ENCODE data around the gene KRTAP21-3.
"Not testable (repeated sequence)": the region's sequence is repeated elsewhere in the genome, so short reads cannot be mapped to it uniquely, and the experiment has no call there.

KRTAP21-3 gene, protein sequence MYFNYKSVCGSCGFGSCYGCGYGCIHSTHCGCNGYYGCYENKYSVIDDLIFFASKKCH

DNA sequence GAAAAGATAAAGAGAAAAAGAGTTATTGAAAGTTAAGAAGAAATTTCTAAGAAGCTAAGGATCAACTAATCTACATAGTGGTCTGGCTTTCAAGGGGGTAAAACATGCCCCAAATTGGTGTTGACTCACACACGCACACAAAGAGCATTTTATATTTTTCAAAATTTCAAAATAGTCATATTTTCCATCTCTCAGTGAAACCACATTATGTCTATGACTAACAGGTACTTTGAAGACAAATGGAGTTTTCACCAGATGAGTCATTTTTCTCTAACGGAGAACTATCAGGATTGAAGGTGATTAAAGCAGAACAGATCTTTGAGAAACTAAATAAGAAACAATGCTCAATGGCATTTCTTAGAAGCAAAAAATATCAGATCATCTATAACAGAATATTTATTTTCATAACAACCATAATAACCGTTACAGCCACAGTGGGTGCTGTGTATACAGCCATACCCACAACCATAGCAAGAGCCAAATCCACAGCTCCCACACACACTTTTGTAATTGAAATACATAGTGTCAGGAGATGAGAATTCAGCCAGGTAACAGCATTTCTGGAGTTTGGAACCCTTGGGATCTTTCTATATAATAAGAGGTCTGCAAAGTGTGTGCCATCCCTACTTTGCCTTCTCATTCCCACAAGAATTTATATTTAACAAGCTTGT lies at the start of gene KRTAP21-3:
TSS of gene KRTAP21-3 (minus strand) at position 539 of the 671 bp plus-strand sequence. CDS start at position 521, 18 bp downstream.
- H3K9ac ChIP-seq (ENCODE audit: low read length): no peak within 1 kb of the TSS
- H3K27ac ChIP-seq (ENCODE audit: low read depth, low read length): no peak within 1 kb of the TSS
- H3K36me3 ChIP-seq (ENCODE audit: control insufficient read depth, insufficient read depth, low read length): no peaks in the 10 kb centered on the region
- H3K4me3 ChIP-seq (ENCODE audit: low read length): no peak within 1 kb of the TSS
- no peaks in the 10 kb centered on the region for H3K4me1 ChIP-seq (ENCODE audit: control insufficient read depth, insufficient read depth, low read length)
- no peaks in the 10 kb centered on the region for H3K27me3 ChIP-seq (ENCODE audit: control insufficient read depth, insufficient read depth, low read length)

GRCh38 chr21:30760776-30761175 lies 42.2 kb upstream of the KRTAP21-3 start:
- no peaks in the 10 kb centered on the region for H3K36me3 ChIP-seq (ENCODE audit: control insufficient read depth, insufficient read depth, low read length)
- no peak overlapping the region for H3K9ac ChIP-seq (ENCODE audit: low read length)

GRCh38 chr21:30758306-30758705 lies 39.7 kb upstream of the KRTAP21-3 start:
- no peak overlapping the region for H3K4me3 ChIP-seq (ENCODE audit: low read length)

More at GRCh38 chr21:30760776-30761175, 42.2 kb upstream of the KRTAP21-3 start:
- Histone ChIP-seq H3K27me3 (ENCODE audit: control insufficient read depth, insufficient read depth, low read length) (no peaks in the 10 kb centered on the region), H3K27ac (ENCODE audit: low read depth, low read length) (no peak overlapping the region), H3K4me1 (ENCODE audit: control insufficient read depth, insufficient read depth, low read length) (no peaks in the 10 kb centered on the region), H3K4me3 (ENCODE audit: low read length) (no peak overlapping the region)

DNA sequence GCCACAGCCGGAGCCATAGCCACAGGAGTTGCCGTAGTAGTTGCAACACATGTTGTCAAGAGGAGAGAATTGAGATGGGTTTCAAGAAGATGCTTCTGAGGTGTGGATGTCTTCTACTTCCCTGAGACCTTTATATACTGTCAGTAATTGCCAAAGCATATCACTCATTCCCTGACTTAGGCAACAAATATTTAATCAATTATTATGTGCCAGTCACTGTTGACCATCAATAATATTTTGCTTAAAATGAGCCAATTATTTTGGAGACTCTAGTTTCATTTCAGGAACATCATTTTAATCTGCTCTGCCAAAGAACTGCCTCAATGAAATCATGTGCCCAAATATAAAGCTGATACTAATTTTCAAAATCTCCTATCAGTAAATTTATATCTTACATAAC lies 36.8 kb upstream of the KRTAP21-3 start, which contains the start of gene KRTAP21-1:
TSS of gene KRTAP21-1 (minus strand) at position 101 of the 400 bp plus-strand sequence. CDS start at position 51, 50 bp downstream.
- not testable (repeated sequence) for H3K27ac ChIP-seq (ENCODE audit: low read depth, low read length); H3K4me1 ChIP-seq (ENCODE audit: control insufficient read depth, insufficient read depth, low read length); H3K27me3 ChIP-seq (ENCODE audit: control insufficient read depth, insufficient read depth, low read length); H3K9ac ChIP-seq (ENCODE audit: low read length); H3K36me3 ChIP-seq (ENCODE audit: control insufficient read depth, insufficient read depth, low read length); H3K4me3 ChIP-seq (ENCODE audit: low read length)

More at GRCh38 chr21:30758306-30758705, 39.7 kb upstream of the KRTAP21-3 start:
- Histone ChIP-seq H3K36me3 (ENCODE audit: control insufficient read depth, insufficient read depth, low read length) (no peaks in the 10 kb centered on the region), H3K27me3 (ENCODE audit: control insufficient read depth, insufficient read depth, low read length) (no peaks in the 10 kb centered on the region), H3K27ac (ENCODE audit: low read depth, low read length) (no peak overlapping the region), H3K9ac (ENCODE audit: low read length) (no peak overlapping the region), H3K4me1 (ENCODE audit: control insufficient read depth, insufficient read depth, low read length) (no peaks in the 10 kb centered on the region)

DNA sequence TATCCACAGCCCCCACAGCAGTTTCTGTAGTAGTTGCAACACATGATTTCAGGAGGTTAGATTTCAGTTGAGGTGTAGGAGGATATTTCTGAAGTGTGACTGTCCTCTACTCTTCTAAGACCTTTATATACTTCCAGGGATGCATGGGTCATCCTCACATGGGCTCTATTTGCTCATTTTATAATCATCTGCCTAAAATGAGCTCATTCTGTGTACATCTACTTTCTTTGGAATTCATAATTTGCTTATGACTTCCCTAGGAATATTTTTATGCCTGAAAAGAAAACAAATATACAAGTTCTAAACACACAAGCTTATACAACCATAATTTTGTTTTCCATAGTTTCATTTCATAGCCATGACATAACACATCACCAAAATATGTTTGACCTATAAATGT lies 28.6 kb upstream of the KRTAP21-3 start, which contains the start of gene KRTAP21-2:
TSS of gene KRTAP21-2 (minus strand) at position 101 of the 400 bp plus-strand sequence. CDS start at position 44, 57 bp downstream.
- Histone ChIP-seq H3K36me3 (ENCODE audit: control insufficient read depth, insufficient read depth, low read length) (no peaks in the 10 kb centered on the region), H3K4me3 (ENCODE audit: low read length) (no peak within 1 kb of the TSS), H3K27me3 (ENCODE audit: control insufficient read depth, insufficient read depth, low read length) (no peaks in the 10 kb centered on the region), H3K27ac (ENCODE audit: low read depth, low read length) (no peak within 1 kb of the TSS), H3K4me1 (ENCODE audit: control insufficient read depth, insufficient read depth, low read length) (no peaks in the 10 kb centered on the region), H3K9ac (ENCODE audit: low read length) (no peak within 1 kb of the TSS)

- Histone ChIP-seq H3K4me1 (ENCODE audit: control insufficient read depth, insufficient read depth, low read length) (no peaks in the 10 kb centered on the region), H3K9ac (ENCODE audit: low read length) (no peak overlapping the region), H3K27ac (ENCODE audit: low read depth, low read length) (no peak overlapping the region), H3K27me3 (ENCODE audit: control insufficient read depth, insufficient read depth, low read length) (no peaks in the 10 kb centered on the region), H3K36me3 (ENCODE audit: control insufficient read depth, insufficient read depth, low read length) (no peaks in the 10 kb centered on the region), H3K4me3 (ENCODE audit: low read length) (no peak overlapping the region)
Observed at GRCh38 chr21:30740462-30740861, 21.9 kb upstream of the KRTAP21-3 start.

- Histone ChIP-seq H3K36me3 (ENCODE audit: control insufficient read depth, insufficient read depth, low read length) (no peaks in the 10 kb centered on the region), H3K4me1 (ENCODE audit: control insufficient read depth, insufficient read depth, low read length) (no peaks in the 10 kb centered on the region), H3K9ac (ENCODE audit: low read length) (no peak overlapping the region), H3K4me3 (ENCODE audit: low read length) (no peak overlapping the region), H3K27me3 (ENCODE audit: control insufficient read depth, insufficient read depth, low read length) (no peaks in the 10 kb centered on the region), H3K27ac (ENCODE audit: low read depth, low read length) (no peak overlapping the region)
Observed at GRCh38 chr21:30733026-30733425, 14.4 kb upstream of the KRTAP21-3 start.

DNA sequence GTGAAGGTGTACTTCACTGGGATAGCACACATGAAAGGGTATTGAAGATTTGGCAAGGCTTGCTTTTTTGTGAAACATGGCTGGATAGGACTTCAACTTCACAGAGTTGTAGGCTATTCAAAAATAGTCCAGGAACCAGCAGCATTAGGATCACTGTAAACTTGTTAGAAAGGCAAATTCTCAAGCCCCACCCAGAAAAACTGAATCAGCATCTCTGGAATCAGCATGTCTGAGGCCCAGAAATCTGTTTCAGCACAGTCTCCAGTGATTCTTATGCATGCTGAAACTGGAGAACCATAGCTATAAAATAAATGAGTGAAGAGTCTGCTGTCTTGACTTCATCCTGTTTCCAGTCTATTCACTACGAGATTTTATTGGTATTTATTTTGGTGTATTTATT lies 8.1 kb upstream of the KRTAP21-3 start:
- Histone ChIP-seq H3K27me3 (ENCODE audit: control insufficient read depth, insufficient read depth, low read length) (no peaks in the 10 kb centered on the region), H3K36me3 (ENCODE audit: control insufficient read depth, insufficient read depth, low read length) (no peaks in the 10 kb centered on the region), H3K4me1 (ENCODE audit: control insufficient read depth, insufficient read depth, low read length) (no peaks in the 10 kb centered on the region), H3K9ac (ENCODE audit: low read length) (no peak overlapping the region), H3K27ac (ENCODE audit: low read depth, low read length) (no peak overlapping the region), H3K4me3 (ENCODE audit: low read length) (no peak overlapping the region)

DNA sequence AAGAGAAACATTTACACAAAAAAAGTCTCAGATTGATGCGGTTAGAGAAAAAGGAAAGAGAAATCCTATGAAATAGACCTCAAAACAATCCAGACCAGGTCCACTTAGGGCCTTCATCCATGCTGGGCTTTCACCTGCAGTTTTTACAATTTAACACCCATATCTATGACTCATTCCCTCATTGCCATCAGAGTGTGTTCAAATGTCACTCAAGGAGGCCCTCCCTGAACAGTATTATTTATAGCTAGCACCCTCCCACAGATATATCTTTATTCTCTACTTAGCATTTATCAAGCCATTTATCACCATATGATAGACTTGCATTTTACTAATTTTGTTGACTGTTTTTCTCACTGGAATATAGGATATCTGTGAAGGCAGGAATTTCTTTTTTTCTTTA lies 824 bp upstream of the KRTAP21-3 start:
- H3K9ac ChIP-seq (ENCODE audit: low read length): no peak overlapping the region
- H3K27ac ChIP-seq (ENCODE audit: low read depth, low read length): no peak overlapping the region
- no peaks in the 10 kb centered on the region for H3K4me1 ChIP-seq (ENCODE audit: control insufficient read depth, insufficient read depth, low read length)
- H3K36me3 ChIP-seq (ENCODE audit: control insufficient read depth, insufficient read depth, low read length): no peaks in the 10 kb centered on the region
- no peak overlapping the region for H3K4me3 ChIP-seq (ENCODE audit: low read length)
- H3K27me3 ChIP-seq (ENCODE audit: control insufficient read depth, insufficient read depth, low read length): no peaks in the 10 kb centered on the region

DNA sequence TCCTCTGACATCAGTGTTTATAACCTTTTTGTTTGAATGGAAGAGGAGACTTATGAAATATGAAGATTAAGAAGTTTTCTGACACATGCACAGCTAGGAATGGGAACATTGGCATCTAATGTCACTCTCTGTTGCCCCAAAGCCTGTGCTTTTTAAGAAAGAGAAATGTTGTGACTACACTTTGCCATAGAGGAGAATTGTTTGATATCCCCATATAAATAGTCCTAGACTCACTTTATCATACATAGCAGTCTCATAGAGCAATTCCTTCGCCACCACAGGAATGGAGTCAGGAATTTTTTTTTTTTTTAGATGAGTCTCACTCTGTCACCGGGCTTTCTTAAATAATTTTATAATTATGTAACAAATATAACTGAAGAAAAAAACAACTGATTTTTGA lies 1.5 kb downstream of the KRTAP21-3 start:
- no peaks in the 10 kb centered on the region for H3K27me3 ChIP-seq (ENCODE audit: control insufficient read depth, insufficient read depth, low read length)
- H3K9ac ChIP-seq (ENCODE audit: low read length): no peak overlapping the region
- H3K4me1 ChIP-seq (ENCODE audit: control insufficient read depth, insufficient read depth, low read length): no peaks in the 10 kb centered on the region
- no peak overlapping the region for H3K27ac ChIP-seq (ENCODE audit: low read depth, low read length)
- no peak overlapping the region for H3K4me3 ChIP-seq (ENCODE audit: low read length)
- no peaks in the 10 kb centered on the region for H3K36me3 ChIP-seq (ENCODE audit: control insufficient read depth, insufficient read depth, low read length)

DNA sequence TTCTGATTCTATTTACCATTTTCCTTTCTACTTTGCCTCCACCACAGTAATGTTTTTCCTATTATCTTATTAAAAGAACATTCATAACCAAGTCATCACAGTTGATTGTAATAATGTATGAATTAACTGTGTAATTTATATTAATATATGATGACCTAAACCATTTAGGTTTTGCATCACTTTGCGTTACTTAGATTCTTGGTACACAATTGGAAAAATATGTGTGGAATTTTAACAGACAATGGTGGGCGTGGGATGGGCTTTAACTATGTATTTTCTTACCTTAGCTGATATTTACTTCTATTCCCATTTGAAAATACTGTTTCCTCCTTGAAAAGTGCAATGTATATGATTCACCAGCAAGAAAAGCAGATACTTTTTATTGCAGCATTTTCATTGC lies 3.6 kb downstream of the KRTAP21-3 start:
- Histone ChIP-seq H3K27me3 (ENCODE audit: control insufficient read depth, insufficient read depth, low read length) (no peaks in the 10 kb centered on the region), H3K27ac (ENCODE audit: low read depth, low read length) (no peak overlapping the region), H3K9ac (ENCODE audit: low read length) (no peak overlapping the region)

GRCh38 chr21:30714456-30714855 lies 4.1 kb downstream of the KRTAP21-3 start:
- Histone ChIP-seq H3K27me3 (ENCODE audit: control insufficient read depth, insufficient read depth, low read length) (no peaks in the 10 kb centered on the region), H3K9ac (ENCODE audit: low read length) (no peak overlapping the region), H3K27ac (ENCODE audit: low read depth, low read length) (no peak overlapping the region), H3K4me3 (ENCODE audit: low read length) (no peak overlapping the region), H3K36me3 (ENCODE audit: control insufficient read depth, insufficient read depth, low read length) (no peaks in the 10 kb centered on the region), H3K4me1 (ENCODE audit: control insufficient read depth, insufficient read depth, low read length) (no peaks in the 10 kb centered on the region)

More for the DNA sequence above, 3.6 kb downstream of the KRTAP21-3 start:
- H3K4me3 ChIP-seq (ENCODE audit: low read length): no peak overlapping the region
- H3K36me3 ChIP-seq (ENCODE audit: control insufficient read depth, insufficient read depth, low read length): no peaks in the 10 kb centered on the region
- no peaks in the 10 kb centered on the region for H3K4me1 ChIP-seq (ENCODE audit: control insufficient read depth, insufficient read depth, low read length)

DNA sequence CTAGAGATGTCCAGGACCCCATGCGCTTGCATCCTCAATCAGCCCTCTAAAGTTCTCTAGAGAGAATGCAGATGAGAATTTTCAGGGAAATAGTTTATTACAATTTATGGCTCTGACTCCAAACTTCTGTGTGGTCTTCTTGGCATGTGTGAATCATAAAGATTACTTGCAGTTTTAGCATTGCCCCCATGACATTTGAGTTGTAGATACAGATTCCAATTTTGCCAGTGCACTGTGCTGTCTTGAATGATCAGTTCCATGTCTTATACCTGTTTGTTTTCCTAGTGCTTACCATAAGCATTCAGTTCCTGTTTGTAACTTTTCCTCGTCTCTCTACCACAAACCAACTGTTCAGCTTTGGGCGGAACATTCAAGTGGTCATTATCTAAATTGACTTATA lies 4.8 kb downstream of the KRTAP21-3 start:
- Histone ChIP-seq H3K27ac (ENCODE audit: low read depth, low read length) (no peak overlapping the region), H3K4me1 (ENCODE audit: control insufficient read depth, insufficient read depth, low read length) (no peaks in the 10 kb centered on the region), H3K9ac (ENCODE audit: low read length) (no peak overlapping the region), H3K36me3 (ENCODE audit: control insufficient read depth, insufficient read depth, low read length) (no peaks in the 10 kb centered on the region), H3K4me3 (ENCODE audit: low read length) (no peak overlapping the region), H3K27me3 (ENCODE audit: control insufficient read depth, insufficient read depth, low read length) (no peaks in the 10 kb centered on the region)
